SK-N-SH treated with all-trans-retinoic acid at 6 μM for 48 hours (cell line): Measurements from ENCODE around the gene KDM2B.

ENCODE experiments used
- ATAC-seq: fragments of 200-7000 bp; cut with Tn5 transposase; 3 replicates; pipeline ENCODE4 v1.9.1; 2020; ENCODE audit warnings: mild to moderate bottlenecking, moderate library complexity
- ARNTL ChIP-seq: fragments of 450-650 bp; formaldehyde crosslinking; IDR thresholded peaks from 2 replicates; pipeline ENCODE4 v1.5.0; 2020; ENCODE audit warnings: low read depth, mild to moderate bottlenecking, moderate library complexity, borderline replicate concordance
- BACH2 ChIP-seq: fragments of 250-450 bp; sonication (Bioruptor Pico); IDR thresholded peaks from 2 replicates; pipeline ENCODE4 v1.9.0; 2021; ENCODE audit warnings: mild to moderate bottlenecking, borderline replicate concordance
- CREB5 ChIP-seq: fragments of 250-450 bp; sonication (Bioruptor Pico); IDR thresholded peaks from 2 replicates; pipeline ENCODE4 v1.5.1; 2020; ENCODE audit warnings: low read depth, mild to moderate bottlenecking, moderate library complexity
- CSDC2 ChIP-seq: fragments of 250-450 bp; sonication (Bioruptor Pico); IDR thresholded peaks from 2 replicates; pipeline ENCODE4 v1.5.0; 2020; ENCODE audit warnings: mild to moderate bottlenecking, moderate library complexity
- ESRRG ChIP-seq: fragments of 250-450 bp; sonication (Bioruptor Pico); IDR thresholded peaks from 2 replicates; pipeline ENCODE4 v1.6.1; 2021; ENCODE audit warnings: mild to moderate bottlenecking
- GLIS3 ChIP-seq: fragments of 250-450 bp; sonication (Bioruptor Pico); IDR thresholded peaks from 2 replicates; pipeline ENCODE4 v1.5.0; 2020; ENCODE audit warnings: mild to moderate bottlenecking, moderate library complexity
- ISL1 ChIP-seq: fragments of 250-450 bp; sonication (Bioruptor Pico); IDR thresholded peaks from 2 replicates; pipeline ENCODE4 v2.1.2; 2022; ENCODE audit warnings: mild to moderate bottlenecking, moderate library complexity
- OSR1 ChIP-seq: fragments of 250-450 bp; sonication (Bioruptor Pico); IDR thresholded peaks from 2 replicates; pipeline ENCODE4 v1.8.0; 2022; ENCODE audit warnings: moderate library complexity, mild to moderate bottlenecking, inconsistent platforms
- POU6F1 ChIP-seq: fragments of 250-450 bp; sonication (Bioruptor Pico); IDR thresholded peaks from 2 replicates; pipeline ENCODE4 v1.8.0; 2021; ENCODE audit warnings: low read depth, mild to moderate bottlenecking, moderate library complexity, borderline replicate concordance
- TCF4 ChIP-seq: fragments of 250-450 bp; sonication (Bioruptor Pico); IDR thresholded peaks from 2 replicates; pipeline ENCODE4 v1.8.0; 2021; ENCODE audit warnings: mild to moderate bottlenecking, moderate library complexity, borderline replicate concordance
- TOX ChIP-seq: fragments of 250-450 bp; sonication (Bioruptor Pico); IDR thresholded peaks from 2 replicates; pipeline ENCODE4 v1.8.0; 2021; ENCODE audit warnings: mild to moderate bottlenecking, moderate library complexity, borderline replicate concordance
- ZC3H10 ChIP-seq: fragments of 250-450 bp; sonication (Bioruptor Pico); IDR thresholded peaks from 2 replicates; pipeline ENCODE4 v1.5.1; 2021; ENCODE audit warnings: mild to moderate bottlenecking, moderate library complexity
- ZFP3 ChIP-seq: fragments of 250-450 bp; sonication (Bioruptor Pico); IDR thresholded peaks from 2 replicates; pipeline ENCODE4 v1.5.0; 2020; ENCODE audit warnings: mild to moderate bottlenecking, moderate library complexity
- ZNF565 ChIP-seq: fragments of 450-650 bp; formaldehyde crosslinking; conservative IDR thresholded peaks from 2 replicates; pipeline ENCODE4 v1.5.0; 2020; ENCODE audit warnings: low read depth, mild to moderate bottlenecking, moderate library complexity
- ZNF70 ChIP-seq: fragments of 450-650 bp; formaldehyde crosslinking; IDR thresholded peaks from 2 replicates; pipeline ENCODE4 v1.5.0; 2020; ENCODE audit warnings: mild to moderate bottlenecking, moderate library complexity
- ZNF8 ChIP-seq: fragments of 450-650 bp; formaldehyde crosslinking; IDR thresholded peaks from 2 replicates; pipeline ENCODE4 v1.5.0; 2020; ENCODE audit warnings: mild to moderate bottlenecking, moderate library complexity
- TF ChIP-seq, protein P1 (sequence below): fragments of 250-450 bp; sonication (Bioruptor Pico); IDR thresholded peaks from 2 replicates; pipeline ENCODE4 v1.8.0; 2020; ENCODE audit warnings: mild to moderate bottlenecking, moderate library complexity, borderline replicate concordance
- TF ChIP-seq, protein P2 (sequence below): fragments of 250-450 bp; sonication (Bioruptor Pico); IDR thresholded peaks from 2 replicates; pipeline ENCODE4 v1.5.0; 2020; ENCODE audit warnings: mild to moderate bottlenecking, moderate library complexity

Gene KDM2B

GRCh38 chr12:121441555-121441954, 139.3 kb downstream of the KDM2B start:
- no peak for TF ChIP-seq TOX
- no peak for TF ChIP-seq GLIS3
- no peak for TF ChIP-seq TCF4 (CRISPR knock-in tag)
- TF ChIP-seq ISL1 (CRISPR knock-in tag), result no peak
- ATAC-seq, result no peak

- ATAC-seq, result no peak
These were observed 140.1 kb downstream of the KDM2B start for GRCh38 chr12:121440768-121441167.

DNA sequence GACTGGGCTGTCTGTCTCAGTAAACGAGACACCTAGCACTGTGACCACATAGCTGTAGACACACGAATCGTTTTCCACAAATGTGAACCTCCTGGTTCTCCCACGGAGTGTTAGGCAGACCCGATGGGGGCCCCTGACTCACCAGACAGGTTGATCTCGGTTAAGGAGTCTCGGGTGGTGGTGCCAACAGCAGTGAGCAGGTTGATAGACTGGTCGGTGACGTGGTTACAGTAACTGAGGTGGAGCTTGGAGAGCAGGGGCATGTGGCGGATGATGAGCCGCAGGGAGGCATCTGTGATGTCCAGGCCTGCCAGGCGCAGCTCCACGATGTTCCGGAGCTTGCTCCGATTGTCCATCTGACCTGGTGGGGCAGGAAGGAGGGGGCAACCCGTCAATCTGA, 141.1 kb downstream of the KDM2B start:
- TF ChIP-seq ARNTL (CRISPR knock-in tag), result no peak
- TF ChIP-seq ESRRG (CRISPR knock-in tag), result no peak
- no peak for TF ChIP-seq ZC3H10
- no peak for TF ChIP-seq CREB5 (CRISPR knock-in tag)
- no peak for TF ChIP-seq ZNF70
- no peak for TF ChIP-seq ZNF565 (CRISPR knock-in tag)
- TF ChIP-seq, protein P1, sequence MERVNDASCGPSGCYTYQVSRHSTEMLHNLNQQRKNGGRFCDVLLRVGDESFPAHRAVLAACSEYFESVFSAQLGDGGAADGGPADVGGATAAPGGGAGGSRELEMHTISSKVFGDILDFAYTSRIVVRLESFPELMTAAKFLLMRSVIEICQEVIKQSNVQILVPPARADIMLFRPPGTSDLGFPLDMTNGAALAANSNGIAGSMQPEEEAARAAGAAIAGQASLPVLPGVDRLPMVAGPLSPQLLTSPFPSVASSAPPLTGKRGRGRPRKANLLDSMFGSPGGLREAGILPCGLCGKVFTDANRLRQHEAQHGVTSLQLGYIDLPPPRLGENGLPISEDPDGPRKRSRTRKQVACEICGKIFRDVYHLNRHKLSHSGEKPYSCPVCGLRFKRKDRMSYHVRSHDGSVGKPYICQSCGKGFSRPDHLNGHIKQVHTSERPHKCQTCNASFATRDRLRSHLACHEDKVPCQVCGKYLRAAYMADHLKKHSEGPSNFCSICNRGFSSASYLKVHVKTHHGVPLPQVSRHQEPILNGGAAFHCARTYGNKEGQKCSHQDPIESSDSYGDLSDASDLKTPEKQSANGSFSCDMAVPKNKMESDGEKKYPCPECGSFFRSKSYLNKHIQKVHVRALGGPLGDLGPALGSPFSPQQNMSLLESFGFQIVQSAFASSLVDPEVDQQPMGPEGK (CRISPR knock-in tag), result no peak
- TF ChIP-seq ZFP3 (CRISPR knock-in tag), result no peak
- TF ChIP-seq ZNF8, result no peak
- TF ChIP-seq TOX, result no peak
- TF ChIP-seq, all 23 proteins: peak for 0
- ATAC-seq, result no peak

More at GRCh38 chr12:121440768-121441167, 140.1 kb downstream of the KDM2B start:
- no peak for TF ChIP-seq CSDC2 (CRISPR knock-in tag)

- no peak for ATAC-seq
- no peak for TF ChIP-seq OSR1 (CRISPR knock-in tag)
- no peak for TF ChIP-seq ZNF70
- TF ChIP-seq ZNF565 (CRISPR knock-in tag), result no peak
- TF ChIP-seq POU6F1 (CRISPR knock-in tag), result no peak
- TF ChIP-seq CSDC2 (CRISPR knock-in tag), result no peak
- no peak for TF ChIP-seq CREB5 (CRISPR knock-in tag)
- TF ChIP-seq BACH2 (CRISPR knock-in tag), result no peak
- TF ChIP-seq ESRRG (CRISPR knock-in tag), result no peak
- TF ChIP-seq, protein P2, sequence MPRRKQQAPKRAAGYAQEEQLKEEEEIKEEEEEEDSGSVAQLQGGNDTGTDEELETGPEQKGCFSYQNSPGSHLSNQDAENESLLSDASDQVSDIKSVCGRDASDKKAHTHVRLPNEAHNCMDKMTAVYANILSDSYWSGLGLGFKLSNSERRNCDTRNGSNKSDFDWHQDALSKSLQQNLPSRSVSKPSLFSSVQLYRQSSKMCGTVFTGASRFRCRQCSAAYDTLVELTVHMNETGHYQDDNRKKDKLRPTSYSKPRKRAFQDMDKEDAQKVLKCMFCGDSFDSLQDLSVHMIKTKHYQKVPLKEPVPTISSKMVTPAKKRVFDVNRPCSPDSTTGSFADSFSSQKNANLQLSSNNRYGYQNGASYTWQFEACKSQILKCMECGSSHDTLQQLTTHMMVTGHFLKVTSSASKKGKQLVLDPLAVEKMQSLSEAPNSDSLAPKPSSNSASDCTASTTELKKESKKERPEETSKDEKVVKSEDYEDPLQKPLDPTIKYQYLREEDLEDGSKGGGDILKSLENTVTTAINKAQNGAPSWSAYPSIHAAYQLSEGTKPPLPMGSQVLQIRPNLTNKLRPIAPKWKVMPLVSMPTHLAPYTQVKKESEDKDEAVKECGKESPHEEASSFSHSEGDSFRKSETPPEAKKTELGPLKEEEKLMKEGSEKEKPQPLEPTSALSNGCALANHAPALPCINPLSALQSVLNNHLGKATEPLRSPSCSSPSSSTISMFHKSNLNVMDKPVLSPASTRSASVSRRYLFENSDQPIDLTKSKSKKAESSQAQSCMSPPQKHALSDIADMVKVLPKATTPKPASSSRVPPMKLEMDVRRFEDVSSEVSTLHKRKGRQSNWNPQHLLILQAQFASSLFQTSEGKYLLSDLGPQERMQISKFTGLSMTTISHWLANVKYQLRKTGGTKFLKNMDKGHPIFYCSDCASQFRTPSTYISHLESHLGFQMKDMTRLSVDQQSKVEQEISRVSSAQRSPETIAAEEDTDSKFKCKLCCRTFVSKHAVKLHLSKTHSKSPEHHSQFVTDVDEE (CRISPR knock-in tag), result no peak
These were observed 141.9 kb downstream of the KDM2B start for GRCh38 chr12:121438905-121439304.

GRCh38 chr12:121436706-121437105, 144.1 kb downstream of the KDM2B start:
- ATAC-seq, result no peak
- no peak for TF ChIP-seq OSR1 (CRISPR knock-in tag)
- TF ChIP-seq POU6F1 (CRISPR knock-in tag), result no peak
- TF ChIP-seq ZNF70, result no peak
